ENCODE measurements around the gene ITPK1.
"Not testable (repeated sequence)": the region's sequence is repeated elsewhere in the genome, so short reads cannot be mapped to it uniquely, and the experiment has no call there.

ITPK1 gene

GRCh38 chr14:93131257-93131820 is 15.6 kb upstream of the ITPK1 start:
- DNase-seq (ENCODE audit: low spot score), result not testable (repeated sequence)

- DNase-seq (ENCODE audit: low spot score), result no peak
These were observed 13.2 kb upstream of the ITPK1 start for GRCh38 chr14:93128725-93129459.

GRCh38 chr14:93126111-93126510 is 10.4 kb upstream of the ITPK1 start:
- no peak for DNase-seq (ENCODE audit: low spot score)

GRCh38 chr14:93122826-93123225 is 7.1 kb upstream of the ITPK1 start:
- DNase-seq (ENCODE audit: low spot score), result no peak

- no peak for DNase-seq (ENCODE audit: low spot score)
These were observed 5.5 kb upstream of the ITPK1 start for GRCh38 chr14:93121030-93121834.

- DNase-seq (ENCODE audit: low spot score), result no peak
These were observed 4.8 kb upstream of the ITPK1 start for GRCh38 chr14:93120517-93120916.

GRCh38 chr14:93116676-93117200 is 1.0 kb upstream of the ITPK1 start:
- no peak for DNase-seq (ENCODE audit: low spot score)

GRCh38 chr14:93115069-93115820 is 480 bp downstream of the ITPK1 start:
- peak; percentile 93 for DNase-seq (ENCODE audit: low spot score)

GRCh38 chr14:93114713-93115068 is 1.0 kb downstream of the ITPK1 start:
- DNase-seq (ENCODE audit: low spot score), result no peak

GRCh38 chr14:93114068-93114710 is 1.5 kb downstream of the ITPK1 start:
- DNase-seq (ENCODE audit: low spot score), result peak; percentile 32

- no peak for DNase-seq (ENCODE audit: low spot score)
These were observed 2.1 kb downstream of the ITPK1 start for GRCh38 chr14:93113678-93114067.

- peak; percentile 89 for DNase-seq (ENCODE audit: low spot score)
These were observed 2.6 kb downstream of the ITPK1 start for GRCh38 chr14:93112891-93113677.

GRCh38 chr14:93111541-93111940 is 4.2 kb downstream of the ITPK1 start:
- peak; percentile 33 for DNase-seq (ENCODE audit: low spot score)

GRCh38 chr14:93110856-93111419 is 4.8 kb downstream of the ITPK1 start:
- no peak for DNase-seq (ENCODE audit: low spot score)

GRCh38 chr14:93109572-93110481 is 5.9 kb downstream of the ITPK1 start:
- DNase-seq (ENCODE audit: low spot score), result no peak

GRCh38 chr14:93108105-93108504 is 7.6 kb downstream of the ITPK1 start:
- peak; percentile 27 for DNase-seq (ENCODE audit: low spot score)

- DNase-seq (ENCODE audit: low spot score), result no peak
These were observed 8.3 kb downstream of the ITPK1 start for GRCh38 chr14:93107453-93107852.

GRCh38 chr14:93106541-93107156 is 9.1 kb downstream of the ITPK1 start:
- no peak for DNase-seq (ENCODE audit: low spot score)

- not testable (repeated sequence) for DNase-seq (ENCODE audit: low spot score)
These were observed 9.9 kb downstream of the ITPK1 start for GRCh38 chr14:93105856-93106255.
